Measurements from ENCODE around the gene VCX2.
"Not testable (repeated sequence)": the region's sequence is repeated elsewhere in the genome, so short reads cannot be mapped to it uniquely, and the experiment has no call there.

Gene VCX2

GRCh38 chrX:8144925-8145324, 26.1 kb downstream of the VCX2 start:
- Histone ChIP-seq H3K4me1 (ENCODE audit: insufficient read depth, low read length) (peaks cover 14% of the 10 kb centered on the region), H3K9me3 (ENCODE audit: control insufficient read depth, insufficient read depth, low read length) (no peaks in the 10 kb centered on the region), H3K9ac (ENCODE audit: low read depth, low read length) (no peak overlapping the region), H3K36me3 (ENCODE audit: insufficient read depth, low read length) (no peaks in the 10 kb centered on the region)

- no peaks in the 10 kb centered on the region for H3K36me3 ChIP-seq (ENCODE audit: insufficient read depth, low read length)
- H3K4me1 ChIP-seq (ENCODE audit: insufficient read depth, low read length) = peaks cover 24% of the 10 kb centered on the region
- H3K9ac ChIP-seq (ENCODE audit: low read depth, low read length) = no peak overlapping the region
- no peaks in the 10 kb centered on the region for H3K9me3 ChIP-seq (ENCODE audit: control insufficient read depth, insufficient read depth, low read length)
These were observed 29.2 kb downstream of the VCX2 start for GRCh38 chrX:8141896-8142295.

GRCh38 chrX:8140986-8141744, 29.9 kb downstream of the VCX2 start:
- Histone ChIP-seq H3K9me3 (ENCODE audit: control insufficient read depth, insufficient read depth, low read length) (no peaks in the 10 kb centered on the region), H3K4me1 (ENCODE audit: insufficient read depth, low read length) (peaks cover 24% of the 10 kb centered on the region), H3K9ac (ENCODE audit: low read depth, low read length) (no peak overlapping the region), H3K36me3 (ENCODE audit: insufficient read depth, low read length) (no peaks in the 10 kb centered on the region)

GRCh38 chrX:8139716-8140115, 31.4 kb downstream of the VCX2 start:
- no peak overlapping the region for H3K9ac ChIP-seq (ENCODE audit: low read depth, low read length)
- H3K4me1 ChIP-seq (ENCODE audit: insufficient read depth, low read length) = peaks cover 24% of the 10 kb centered on the region
- no peaks in the 10 kb centered on the region for H3K9me3 ChIP-seq (ENCODE audit: control insufficient read depth, insufficient read depth, low read length)
- H3K36me3 ChIP-seq (ENCODE audit: insufficient read depth, low read length) = no peaks in the 10 kb centered on the region

GRCh38 chrX:8138252-8138651, 32.8 kb downstream of the VCX2 start:
- no peaks in the 10 kb centered on the region for H3K9me3 ChIP-seq (ENCODE audit: control insufficient read depth, insufficient read depth, low read length)
- peaks cover 24% of the 10 kb centered on the region for H3K4me1 ChIP-seq (ENCODE audit: insufficient read depth, low read length)
- no peaks in the 10 kb centered on the region for H3K36me3 ChIP-seq (ENCODE audit: insufficient read depth, low read length)
- no peak overlapping the region for H3K9ac ChIP-seq (ENCODE audit: low read depth, low read length)

GRCh38 chrX:8126648-8127047, 44.4 kb downstream of the VCX2 start:
- no peaks in the 10 kb centered on the region for H3K36me3 ChIP-seq (ENCODE audit: insufficient read depth, low read length)
- H3K9me3 ChIP-seq (ENCODE audit: control insufficient read depth, insufficient read depth, low read length) = no peaks in the 10 kb centered on the region
- H3K4me1 ChIP-seq (ENCODE audit: insufficient read depth, low read length) = no peaks in the 10 kb centered on the region
- no peak overlapping the region for H3K9ac ChIP-seq (ENCODE audit: low read depth, low read length)

- Histone ChIP-seq H3K36me3 (ENCODE audit: insufficient read depth, low read length) (no peaks in the 10 kb centered on the region), H3K4me1 (ENCODE audit: insufficient read depth, low read length) (no peaks in the 10 kb centered on the region), H3K9me3 (ENCODE audit: control insufficient read depth, insufficient read depth, low read length) (no peaks in the 10 kb centered on the region), H3K9ac (ENCODE audit: low read depth, low read length) (no peak overlapping the region)
These were observed 45.0 kb downstream of the VCX2 start for GRCh38 chrX:8126092-8126491.

GRCh38 chrX:8125566-8125965, 45.5 kb downstream of the VCX2 start:
- no peak overlapping the region for H3K9ac ChIP-seq (ENCODE audit: low read depth, low read length)
- no peaks in the 10 kb centered on the region for H3K36me3 ChIP-seq (ENCODE audit: insufficient read depth, low read length)
- no peaks in the 10 kb centered on the region for H3K9me3 ChIP-seq (ENCODE audit: control insufficient read depth, insufficient read depth, low read length)
- H3K4me1 ChIP-seq (ENCODE audit: insufficient read depth, low read length) = no peaks in the 10 kb centered on the region

GRCh38 chrX:8122538-8122937, 48.5 kb downstream of the VCX2 start:
- Histone ChIP-seq H3K9me3 (ENCODE audit: control insufficient read depth, insufficient read depth, low read length) (no peaks in the 10 kb centered on the region), H3K4me1 (ENCODE audit: insufficient read depth, low read length) (no peaks in the 10 kb centered on the region), H3K9ac (ENCODE audit: low read depth, low read length) (no peak overlapping the region), H3K36me3 (ENCODE audit: insufficient read depth, low read length) (no peaks in the 10 kb centered on the region)

GRCh38 chrX:8121391-8121790, 49.7 kb downstream of the VCX2 start:
- H3K9me3 ChIP-seq (ENCODE audit: control insufficient read depth, insufficient read depth, low read length); H3K36me3 ChIP-seq (ENCODE audit: insufficient read depth, low read length); H3K4me1 ChIP-seq (ENCODE audit: insufficient read depth, low read length); H3K9ac ChIP-seq (ENCODE audit: low read depth, low read length): not testable (repeated sequence)

All from ES-I3 (cell line).